T-helper 17 cell (primary cell): Measurements from ENCODE around the gene TBX15. TPM values are rescaled to one million over a fixed set of nuclear protein-coding genes. Genes with fewer than 3 reads are reported as not detected.

Experiments
- ATAC-seq: fragments of 150-1000 bp; cut with Tn5 transposase; 2 replicates; pipeline ENCODE4 v1.10.0; 2021; ENCODE audit warnings: mild to moderate bottlenecking, moderate library complexity
- DNase-seq, 3 donors: peaks; one replicate each; pipeline versions ENCODE4 v3.0.0 to v3.0.0-alpha.2; 2020 to 2021
- H3K9me3 ChIP-seq: one replicate; pipeline ENCODE4 v1.7.0; 2013; ENCODE audit warnings: low read length, mild to moderate bottlenecking; ENCODE audit not compliant: control insufficient read depth, poor library complexity, severe bottlenecking
- H3K27ac Mint-ChIP-seq: one replicate; pipeline ENCODE4 v1.8.0; 2022; ENCODE audit warnings: mild to moderate bottlenecking, moderate library complexity, mixed read lengths
- H3K27me3 Mint-ChIP-seq: one replicate; pipeline ENCODE4 v1.8.0; 2022; ENCODE audit warnings: mixed read lengths
- H3K36me3 Mint-ChIP-seq: one replicate; pipeline ENCODE4 v1.8.0; 2022; ENCODE audit warnings: low read depth, mixed read lengths
- H3K4me1 Mint-ChIP-seq: one replicate; pipeline ENCODE4 v1.8.0; 2022; ENCODE audit warnings: mild to moderate bottlenecking, mixed read lengths
- H3K4me3 Mint-ChIP-seq: one replicate; pipeline ENCODE4 v1.8.0; 2022; ENCODE audit warnings: mild to moderate bottlenecking, moderate library complexity, mixed read lengths
- total RNA-seq, 4 donors: library from RNA in 2 of 4; stranded (reverse) in 2 of 4; gene quantifications; one replicate each; pipeline ENCODE4 v1.2.3 and lab custom pipeline; 2022 to 2026

Gene TBX15
- total RNA-seq, 2 donors from 2014 or later: not detected

DNA sequence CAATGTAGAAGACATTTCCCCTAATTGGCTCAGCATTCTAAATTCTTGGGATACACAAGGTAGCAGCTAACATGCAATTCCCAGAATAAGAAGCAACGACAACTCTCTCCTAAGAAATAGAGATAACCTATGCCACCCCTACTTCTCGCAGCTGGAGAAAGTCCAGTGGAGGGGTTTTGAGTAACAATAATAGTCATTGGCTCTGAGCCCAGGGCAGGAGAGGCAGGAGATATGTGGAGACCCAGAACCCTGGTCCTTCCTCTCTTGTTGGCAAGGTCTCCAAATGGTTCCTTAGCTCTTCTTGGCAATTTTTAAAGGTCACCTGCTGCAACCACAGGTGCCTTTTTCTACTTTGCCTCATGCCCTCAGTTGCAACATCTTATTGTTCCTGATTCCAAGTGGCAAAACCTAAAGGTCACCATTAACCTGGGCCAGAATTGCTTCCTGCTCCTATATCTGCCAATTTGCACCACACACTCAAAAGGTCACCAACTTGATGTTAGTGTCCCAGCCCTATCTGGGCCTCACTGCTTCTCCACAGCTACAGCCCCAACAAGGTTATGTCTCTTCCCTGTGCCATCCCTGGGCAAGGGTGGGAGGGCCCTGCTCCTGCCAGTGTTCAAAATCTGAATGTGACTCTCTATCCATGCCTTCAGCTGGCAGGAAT is 36.7 kb downstream of the TBX15 start:
- Mint-ChIP-seq H3K4me3 (no peak overlapping the region), H3K4me1 (no peaks in the 10 kb centered on the region), H3K36me3 (no peaks in the 10 kb centered on the region), H3K27me3 (peaks cover 7% of the 10 kb centered on the region), H3K27ac (no peak overlapping the region)
- DNase-seq (no peak), ATAC-seq (no peak)
- no peaks in the 10 kb centered on the region for H3K9me3 ChIP-seq

DNA sequence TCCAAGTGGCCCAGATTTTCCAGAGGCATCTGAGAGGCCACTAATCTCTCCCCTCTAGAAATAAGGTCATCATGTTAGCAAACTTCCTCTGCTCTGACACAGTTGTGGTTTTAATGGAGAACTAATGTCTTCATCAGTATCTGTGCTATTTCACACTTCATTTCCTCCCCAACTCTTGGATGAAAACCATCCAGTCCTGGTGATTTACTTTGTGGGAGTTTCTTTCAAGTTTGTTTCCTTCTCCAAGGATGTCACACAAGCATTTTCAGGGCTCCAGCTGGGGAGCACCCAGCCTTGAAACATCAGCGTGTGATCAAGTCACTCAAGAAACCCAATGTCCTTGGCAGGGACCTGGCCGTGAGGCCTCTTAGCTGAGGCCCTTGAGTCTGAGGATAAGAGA is 38.8 kb downstream of the TBX15 start:
- Mint-ChIP-seq H3K4me3 (no peak overlapping the region), H3K27me3 (peaks cover 7% of the 10 kb centered on the region), H3K36me3 (no peaks in the 10 kb centered on the region), H3K4me1 (no peaks in the 10 kb centered on the region), H3K27ac (no peak overlapping the region)
- ATAC-seq (no peak), DNase-seq (no peak)
- H3K9me3 ChIP-seq: no peaks in the 10 kb centered on the region

DNA sequence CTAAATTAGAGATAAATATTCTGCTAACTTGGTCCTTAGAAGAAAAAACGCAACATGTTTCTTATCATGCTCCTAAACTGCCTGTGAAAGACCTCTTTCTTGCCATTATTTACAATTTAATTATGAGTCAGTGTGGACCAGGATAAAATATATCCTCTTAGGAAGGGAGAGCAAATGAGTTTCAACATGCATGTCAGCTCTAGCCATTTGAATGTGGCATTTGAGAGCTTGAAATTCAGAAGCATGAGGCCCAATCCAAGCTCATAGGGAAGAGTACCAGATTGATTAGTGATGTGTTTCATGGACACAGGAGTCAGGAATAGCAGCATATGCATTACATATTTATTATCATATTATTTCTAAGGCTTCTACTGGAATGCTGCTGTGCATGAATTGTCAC is 39.3 kb downstream of the TBX15 start:
- Mint-ChIP-seq H3K4me1 (no peaks in the 10 kb centered on the region), H3K27ac (no peak overlapping the region), H3K36me3 (no peaks in the 10 kb centered on the region), H3K4me3 (no peak overlapping the region), H3K27me3 (peaks cover 6% of the 10 kb centered on the region)
- no peak for ATAC-seq
- DNase-seq: no peak
- H3K9me3 ChIP-seq: no peaks in the 10 kb centered on the region

DNA sequence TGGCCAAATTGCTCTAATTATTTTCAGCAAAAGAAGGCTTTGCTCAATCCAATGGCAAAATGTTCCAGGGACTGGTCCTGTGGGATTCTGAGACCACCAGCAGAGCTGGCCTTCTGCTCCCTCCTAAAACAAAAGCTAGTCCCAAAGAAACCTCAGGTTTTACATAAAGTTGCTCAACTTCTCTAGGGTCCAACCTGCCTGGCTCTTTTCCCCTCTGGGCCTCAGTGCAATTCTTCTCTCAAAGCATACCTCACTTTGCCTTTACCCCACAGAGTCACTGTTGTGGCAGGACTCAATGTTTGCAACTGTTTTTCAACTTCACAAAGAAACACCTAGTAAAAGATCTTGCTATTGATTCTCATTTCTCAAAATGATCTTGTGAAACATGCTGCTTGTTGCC is 39.8 kb downstream of the TBX15 start:
- Mint-ChIP-seq H3K27me3 (peaks cover under 1% of the 10 kb centered on the region), H3K4me1 (no peaks in the 10 kb centered on the region), H3K27ac (no peak overlapping the region), H3K36me3 (no peaks in the 10 kb centered on the region), H3K4me3 (no peak overlapping the region)
- no peaks in the 10 kb centered on the region for H3K9me3 ChIP-seq
- no peak for ATAC-seq
- DNase-seq: no peak

DNA sequence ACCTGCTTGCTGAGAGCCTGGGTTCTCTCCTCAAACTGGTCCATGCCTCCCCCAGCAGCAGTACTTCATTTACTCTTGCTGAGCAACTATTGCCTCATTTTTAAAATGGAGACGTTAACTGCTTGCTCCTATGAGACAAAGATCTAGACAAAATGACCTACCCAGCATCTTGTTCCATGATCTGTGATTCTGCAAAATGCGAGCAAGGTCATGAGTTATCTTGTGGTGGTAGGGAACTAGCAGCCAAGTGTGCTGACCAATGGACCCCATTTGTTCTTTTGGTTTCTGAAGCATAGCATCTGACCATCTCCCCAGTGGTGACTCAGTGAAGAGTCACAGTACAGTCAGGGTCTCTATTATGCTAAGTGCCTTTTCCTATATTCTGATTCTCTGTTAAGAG is 40.4 kb downstream of the TBX15 start:
- Mint-ChIP-seq H3K4me3 (no peak overlapping the region), H3K27me3 (no peaks in the 10 kb centered on the region), H3K36me3 (no peaks in the 10 kb centered on the region), H3K27ac (no peak overlapping the region), H3K4me1 (no peaks in the 10 kb centered on the region)
- no peaks in the 10 kb centered on the region for H3K9me3 ChIP-seq
- DNase-seq (no peak), ATAC-seq (no peak)

DNA sequence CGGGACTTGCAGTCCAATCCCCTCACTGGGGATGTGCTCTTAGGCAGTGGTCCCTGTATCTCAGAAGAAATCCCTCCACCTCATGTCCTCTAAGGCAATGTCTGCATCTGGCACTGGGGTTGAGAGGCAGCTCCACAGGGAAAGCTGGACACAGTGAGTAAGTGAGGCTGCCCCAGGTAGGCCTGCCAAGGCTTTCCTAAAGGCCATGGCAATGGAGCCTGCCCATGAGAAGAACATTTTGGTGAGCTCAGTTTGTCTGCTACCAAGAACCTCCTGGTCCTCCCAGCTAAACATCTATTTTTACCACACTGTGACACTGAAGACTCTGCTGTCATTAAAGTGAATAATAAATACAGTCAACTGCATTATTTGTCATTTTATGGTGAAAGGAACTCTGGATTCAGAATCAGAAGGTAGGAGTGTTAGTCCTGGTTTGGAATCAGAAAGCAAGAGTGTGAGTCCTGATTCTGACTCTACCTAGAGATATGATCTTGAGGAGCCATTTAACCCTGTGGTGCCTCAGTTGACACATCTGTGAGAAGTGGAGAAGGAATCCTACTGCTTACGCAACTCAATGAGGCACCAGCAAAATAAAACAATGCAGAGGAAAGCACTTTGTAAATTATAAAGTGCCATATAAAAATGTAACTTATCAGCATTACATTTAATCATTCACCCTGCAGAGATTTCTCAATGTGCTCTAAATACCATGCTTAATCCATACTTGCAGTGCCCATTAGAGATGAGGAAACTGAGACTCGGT is 41.0 kb downstream of the TBX15 start:
- H3K4me1 Mint-ChIP-seq: no peaks in the 10 kb centered on the region
- no peaks in the 10 kb centered on the region for H3K9me3 ChIP-seq
- H3K4me3 Mint-ChIP-seq: no peak overlapping the region
- DNase-seq (no peak), ATAC-seq (no peak)
- H3K36me3 Mint-ChIP-seq: no peaks in the 10 kb centered on the region
- H3K27ac Mint-ChIP-seq: no peak overlapping the region
- H3K27me3 Mint-ChIP-seq: no peaks in the 10 kb centered on the region

DNA sequence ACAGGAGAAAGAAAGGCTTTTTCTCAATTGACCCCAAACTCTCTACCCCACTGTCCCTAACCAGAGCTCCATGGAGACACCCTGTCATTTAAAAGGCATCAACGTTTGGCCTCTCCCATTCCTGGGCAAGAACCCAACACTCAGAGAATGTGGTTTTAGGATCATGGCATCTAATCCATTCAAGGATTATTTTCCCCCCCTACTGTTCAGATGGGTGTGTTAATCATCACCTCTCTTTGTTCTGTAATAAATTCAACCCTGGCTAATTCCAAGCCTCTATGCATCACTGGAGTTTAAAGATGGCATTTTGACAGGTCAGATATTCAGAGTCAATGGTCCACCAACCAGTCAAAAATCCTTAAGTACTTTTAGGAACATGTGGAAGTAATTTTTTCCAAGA is 42.7 kb downstream of the TBX15 start:
- no peaks in the 10 kb centered on the region for H3K4me1 Mint-ChIP-seq
- no peak overlapping the region for H3K4me3 Mint-ChIP-seq
- no peaks in the 10 kb centered on the region for H3K36me3 Mint-ChIP-seq
- H3K27me3 Mint-ChIP-seq: no peaks in the 10 kb centered on the region
- no peaks in the 10 kb centered on the region for H3K9me3 ChIP-seq
- DNase-seq: no peak
- H3K27ac Mint-ChIP-seq: no peak overlapping the region
- no peak for ATAC-seq

DNA sequence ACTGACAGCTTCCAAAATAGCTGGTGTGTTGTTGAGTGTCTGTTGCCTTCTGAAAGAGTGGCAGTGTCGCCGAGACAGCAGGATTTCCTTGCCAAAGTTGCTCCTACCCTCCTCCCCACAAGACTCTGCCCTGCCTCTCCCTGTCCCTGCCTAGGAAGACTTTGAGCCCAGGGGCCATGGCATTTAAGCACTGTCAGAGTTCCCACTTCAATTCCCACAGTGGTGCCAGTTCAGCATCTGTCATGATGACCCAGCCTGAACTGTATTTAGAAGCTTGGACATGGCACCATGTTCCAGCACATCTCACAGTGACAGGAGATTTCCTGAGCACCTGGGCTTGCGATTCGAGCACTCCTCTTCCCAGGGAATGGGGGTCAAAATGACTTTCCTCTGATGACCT is 43.6 kb downstream of the TBX15 start:
- no peak overlapping the region for H3K27ac Mint-ChIP-seq
- ATAC-seq (no peak), DNase-seq (no peak)
- no peaks in the 10 kb centered on the region for H3K4me1 Mint-ChIP-seq
- no peaks in the 10 kb centered on the region for H3K27me3 Mint-ChIP-seq
- no peaks in the 10 kb centered on the region for H3K36me3 Mint-ChIP-seq
- H3K4me3 Mint-ChIP-seq: no peak overlapping the region
- no peaks in the 10 kb centered on the region for H3K9me3 ChIP-seq

DNA sequence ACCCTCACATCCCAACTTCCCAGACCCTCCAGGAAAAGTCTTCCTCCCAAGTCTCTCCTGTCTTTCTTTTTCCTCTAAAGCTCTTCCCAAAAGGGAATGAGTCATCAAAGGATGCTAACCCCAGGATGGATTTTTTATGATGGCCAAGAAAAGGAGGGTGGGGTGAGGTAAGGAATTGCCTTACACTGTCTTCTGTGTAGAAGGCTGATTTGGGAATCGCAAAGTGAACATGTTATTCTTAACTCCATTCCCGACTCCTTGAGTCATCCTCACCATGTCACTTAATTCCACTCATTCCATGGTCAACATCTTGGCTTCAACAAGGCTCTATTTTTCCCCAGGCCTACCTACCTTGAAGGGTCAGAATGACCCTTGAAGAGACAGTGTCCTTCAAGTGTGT is 44.0 kb downstream of the TBX15 start:
- no peaks in the 10 kb centered on the region for H3K36me3 Mint-ChIP-seq
- no peak for ATAC-seq
- no peak overlapping the region for H3K4me3 Mint-ChIP-seq
- H3K27me3 Mint-ChIP-seq: no peaks in the 10 kb centered on the region
- H3K27ac Mint-ChIP-seq: no peak overlapping the region
- H3K9me3 ChIP-seq: no peaks in the 10 kb centered on the region
- H3K4me1 Mint-ChIP-seq: no peaks in the 10 kb centered on the region
- no peak for DNase-seq

DNA sequence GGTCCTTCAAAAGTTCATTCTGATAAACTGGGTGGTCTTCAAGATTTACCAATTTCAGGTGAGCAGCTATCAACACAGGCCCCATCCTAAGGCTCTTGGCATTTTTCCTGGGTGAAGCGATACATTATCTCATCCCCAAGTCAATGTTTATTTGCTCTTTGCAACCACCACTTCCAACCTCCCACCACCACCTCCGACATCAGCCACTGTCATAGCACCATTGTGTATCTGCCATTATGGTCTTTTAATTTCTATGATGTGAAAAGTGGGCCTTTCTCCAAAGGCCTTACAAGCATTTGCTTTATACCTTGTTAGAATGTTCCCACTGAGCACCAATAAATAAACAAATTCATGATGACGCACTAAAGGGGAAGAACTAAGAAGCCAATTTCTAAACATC is 47.2 kb downstream of the TBX15 start:
- Mint-ChIP-seq H3K27ac (no peak overlapping the region), H3K27me3 (no peaks in the 10 kb centered on the region), H3K4me3 (no peak overlapping the region), H3K36me3 (no peaks in the 10 kb centered on the region), H3K4me1 (no peaks in the 10 kb centered on the region)
- DNase-seq (no peak), ATAC-seq (no peak)
- no peaks in the 10 kb centered on the region for H3K9me3 ChIP-seq

DNA sequence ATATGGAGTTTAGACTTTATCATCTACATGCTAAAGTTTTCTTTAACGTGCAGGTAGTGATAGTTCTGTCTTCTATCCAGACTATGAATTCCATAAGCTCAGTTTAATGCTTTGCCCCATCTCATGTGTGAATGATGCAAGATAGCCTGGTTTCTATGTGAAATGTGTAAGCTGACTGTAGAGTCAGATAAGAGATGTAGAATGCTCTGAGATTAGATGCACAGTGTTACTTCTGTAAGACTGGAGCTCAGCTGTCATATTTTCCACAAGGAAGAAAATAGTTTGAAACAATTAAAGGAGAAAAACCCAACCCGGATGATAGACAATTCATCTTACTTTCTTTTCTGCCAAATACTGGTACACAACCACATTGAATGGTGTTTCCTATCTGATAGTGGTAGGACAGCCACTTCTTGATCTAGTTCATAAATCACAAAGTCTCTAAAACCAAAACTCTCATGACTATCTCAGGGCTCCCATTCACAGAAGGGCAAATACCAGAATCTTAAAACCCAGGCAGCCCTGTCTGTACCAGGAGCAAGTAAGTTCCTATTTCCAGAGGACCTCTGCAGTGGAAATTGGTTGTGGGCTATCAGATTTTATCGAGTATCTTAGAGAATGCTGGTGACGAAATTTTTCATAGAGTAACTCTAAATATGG is 50.6 kb downstream of the TBX15 start:
- Mint-ChIP-seq H3K4me3 (no peak overlapping the region), H3K4me1 (no peaks in the 10 kb centered on the region), H3K36me3 (no peaks in the 10 kb centered on the region), H3K27ac (no peak overlapping the region), H3K27me3 (no peaks in the 10 kb centered on the region)
- DNase-seq (no peak), ATAC-seq (no peak)
- H3K9me3 ChIP-seq: no peaks in the 10 kb centered on the region

DNA sequence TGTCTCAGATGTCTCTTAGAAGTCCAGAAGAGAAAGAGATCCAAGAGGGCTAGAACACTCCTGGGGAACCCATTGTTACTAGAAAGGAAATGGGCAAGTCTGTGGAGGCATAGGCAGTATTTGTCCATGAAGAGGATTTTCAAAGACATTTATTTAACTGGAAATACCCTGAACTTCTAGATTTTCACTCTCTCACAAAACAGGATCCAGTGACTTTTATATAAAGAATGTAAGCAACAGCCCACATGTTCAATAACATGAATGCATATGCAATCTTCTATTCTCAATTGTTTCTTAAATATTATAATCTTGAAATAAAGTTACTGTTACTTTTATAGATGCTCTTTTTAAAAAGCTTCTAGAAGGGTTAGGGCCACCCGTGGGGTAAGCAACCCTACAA is 53.4 kb downstream of the TBX15 start:
- no peaks in the 10 kb centered on the region for H3K4me1 Mint-ChIP-seq
- ATAC-seq: no peak
- H3K27ac Mint-ChIP-seq: no peak overlapping the region
- H3K9me3 ChIP-seq: no peaks in the 10 kb centered on the region
- no peaks in the 10 kb centered on the region for H3K36me3 Mint-ChIP-seq
- DNase-seq: no peak
- no peaks in the 10 kb centered on the region for H3K27me3 Mint-ChIP-seq
- no peak overlapping the region for H3K4me3 Mint-ChIP-seq

DNA sequence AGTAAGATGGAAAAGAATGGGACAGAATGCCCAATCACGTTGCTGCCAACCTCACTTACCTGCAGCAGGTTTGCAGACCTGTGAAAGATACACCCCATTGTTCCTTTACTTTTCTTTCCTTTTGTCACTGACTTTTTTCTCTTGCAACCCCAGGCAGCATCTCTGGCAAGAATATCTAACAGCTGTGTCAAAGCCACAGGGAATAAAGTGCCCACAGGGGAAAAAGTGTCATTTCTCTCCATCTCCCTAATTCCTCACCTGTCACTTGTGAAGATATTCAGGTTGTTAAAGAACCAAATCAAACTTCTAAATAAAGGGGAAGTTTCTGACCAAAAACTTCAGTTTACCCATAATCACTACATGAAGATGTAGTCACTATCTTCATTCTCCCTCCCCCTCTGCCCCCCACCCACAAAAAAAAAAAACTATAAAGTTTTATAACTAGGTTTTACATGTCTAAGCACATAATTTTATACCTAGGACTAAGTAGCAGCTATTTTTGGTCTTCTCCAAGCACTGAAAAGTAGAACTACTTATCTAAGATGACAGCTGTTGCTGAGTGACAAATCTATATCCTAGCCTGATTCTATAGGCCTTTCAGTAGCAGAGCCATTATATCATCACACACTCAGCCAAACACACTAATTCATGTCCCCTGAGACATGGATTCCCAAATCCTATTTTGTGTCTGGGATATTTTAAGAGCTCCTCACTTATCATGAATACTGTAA is 54.9 kb downstream of the TBX15 start:
- Mint-ChIP-seq H3K36me3 (no peaks in the 10 kb centered on the region), H3K4me3 (no peak overlapping the region), H3K27ac (no peak overlapping the region), H3K27me3 (no peaks in the 10 kb centered on the region), H3K4me1 (no peaks in the 10 kb centered on the region)
- no peak for DNase-seq
- no peaks in the 10 kb centered on the region for H3K9me3 ChIP-seq
- ATAC-seq: no peak
